Measurements from ENCODE around the gene ENOSF1.
A peak's percentile ranks its signal among the peaks of the same experiment; 100 is the strongest.

Gene ENOSF1

GRCh38 chr18:668260-668659 lies 44.2 kb downstream of the ENOSF1 start:
- no peak for FAIRE-seq
- TF ChIP-seq POLR2A (IDR thresholded peaks at IDR 0.05; ENCODE audit: low read depth, low read length) (no peak), TAF1 (IDR thresholded peaks at IDR 0.05; ENCODE audit: borderline replicate concordance, low read depth, low read length) (no peak), POLR2AphosphoS5 (IDR thresholded peaks at IDR 0.05; ENCODE audit: low read depth, low read length) (no peak)
- DNase-seq (ENCODE audit: insufficient read length), result no peak

- FAIRE-seq (no peak), DNase-seq (ENCODE audit: insufficient read length) (no peak)
- no peak for TF ChIP-seq POLR2AphosphoS5 (IDR thresholded peaks at IDR 0.05; ENCODE audit: low read depth, low read length)
- no peak for TF ChIP-seq POLR2A (IDR thresholded peaks at IDR 0.05; ENCODE audit: low read depth, low read length)
- TF ChIP-seq TAF1 (IDR thresholded peaks at IDR 0.05; ENCODE audit: borderline replicate concordance, low read depth, low read length), result no peak
Observed at GRCh38 chr18:666628-667027, 45.8 kb downstream of the ENOSF1 start.

GRCh38 chr18:666177-666576 lies 46.3 kb downstream of the ENOSF1 start:
- no peak for FAIRE-seq
- DNase-seq (ENCODE audit: insufficient read length), result no peak
- no peak for TF ChIP-seq TAF1 (IDR thresholded peaks at IDR 0.05; ENCODE audit: borderline replicate concordance, low read depth, low read length)
- TF ChIP-seq POLR2A (IDR thresholded peaks at IDR 0.05; ENCODE audit: low read depth, low read length), result no peak
- TF ChIP-seq POLR2AphosphoS5 (IDR thresholded peaks at IDR 0.05; ENCODE audit: low read depth, low read length), result no peak

GRCh38 chr18:662197-662596 lies 50.2 kb downstream of the ENOSF1 start:
- FAIRE-seq, result no peak
- TF ChIP-seq POLR2A (IDR thresholded peaks at IDR 0.05; ENCODE audit: low read depth, low read length) (no peak), POLR2AphosphoS5 (IDR thresholded peaks at IDR 0.05; ENCODE audit: low read depth, low read length) (no peak), TAF1 (IDR thresholded peaks at IDR 0.05; ENCODE audit: borderline replicate concordance, low read depth, low read length) (no peak)
- no peak for DNase-seq (ENCODE audit: insufficient read length)

GRCh38 chr18:659597-659996 lies 52.8 kb downstream of the ENOSF1 start:
- TF ChIP-seq TAF1 (IDR thresholded peaks at IDR 0.05; ENCODE audit: borderline replicate concordance, low read depth, low read length) (no peak), POLR2AphosphoS5 (IDR thresholded peaks at IDR 0.05; ENCODE audit: low read depth, low read length) (no peak), POLR2A (IDR thresholded peaks at IDR 0.05; ENCODE audit: low read depth, low read length) (no peak)
- no peak for FAIRE-seq

DNA sequence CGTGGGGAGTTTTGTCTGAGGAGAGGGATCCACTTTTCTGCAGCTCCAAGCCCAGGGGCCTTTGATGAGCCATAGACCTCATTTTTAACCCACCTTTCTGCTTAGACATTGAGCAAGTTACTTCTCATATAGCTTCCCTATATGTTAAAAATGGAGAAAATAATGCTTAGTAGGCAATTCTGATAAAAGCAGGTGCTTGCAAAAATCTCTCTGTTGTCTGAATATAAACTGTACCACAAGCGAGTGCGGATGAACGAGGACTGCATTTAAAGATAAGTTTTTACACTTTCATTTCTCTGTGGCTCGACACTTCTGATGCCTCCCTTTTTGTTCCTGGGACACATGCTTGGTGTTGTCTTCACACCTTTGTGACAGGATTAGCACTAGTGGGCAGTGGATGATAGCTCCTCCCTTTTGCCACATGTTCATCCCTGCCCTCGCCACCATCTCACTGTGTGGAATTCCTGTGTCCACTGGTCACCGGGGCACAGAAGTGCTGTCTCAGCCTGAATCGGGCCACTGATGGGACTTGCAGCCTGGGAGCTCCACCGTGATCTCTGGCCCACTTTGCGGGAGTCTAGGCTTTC lies 53.4 kb downstream of the ENOSF1 start:
- TF ChIP-seq POLR2AphosphoS5 (IDR thresholded peaks at IDR 0.05; ENCODE audit: low read depth, low read length) (no peak), POLR2A (IDR thresholded peaks at IDR 0.05; ENCODE audit: low read depth, low read length) (no peak), TAF1 (IDR thresholded peaks at IDR 0.05; ENCODE audit: borderline replicate concordance, low read depth, low read length) (no peak)
- DNase-seq (ENCODE audit: insufficient read length) (no peak), FAIRE-seq (no peak)

More at GRCh38 chr18:659597-659996, 52.8 kb downstream of the ENOSF1 start:
- no peak for DNase-seq (ENCODE audit: insufficient read length)

DNA sequence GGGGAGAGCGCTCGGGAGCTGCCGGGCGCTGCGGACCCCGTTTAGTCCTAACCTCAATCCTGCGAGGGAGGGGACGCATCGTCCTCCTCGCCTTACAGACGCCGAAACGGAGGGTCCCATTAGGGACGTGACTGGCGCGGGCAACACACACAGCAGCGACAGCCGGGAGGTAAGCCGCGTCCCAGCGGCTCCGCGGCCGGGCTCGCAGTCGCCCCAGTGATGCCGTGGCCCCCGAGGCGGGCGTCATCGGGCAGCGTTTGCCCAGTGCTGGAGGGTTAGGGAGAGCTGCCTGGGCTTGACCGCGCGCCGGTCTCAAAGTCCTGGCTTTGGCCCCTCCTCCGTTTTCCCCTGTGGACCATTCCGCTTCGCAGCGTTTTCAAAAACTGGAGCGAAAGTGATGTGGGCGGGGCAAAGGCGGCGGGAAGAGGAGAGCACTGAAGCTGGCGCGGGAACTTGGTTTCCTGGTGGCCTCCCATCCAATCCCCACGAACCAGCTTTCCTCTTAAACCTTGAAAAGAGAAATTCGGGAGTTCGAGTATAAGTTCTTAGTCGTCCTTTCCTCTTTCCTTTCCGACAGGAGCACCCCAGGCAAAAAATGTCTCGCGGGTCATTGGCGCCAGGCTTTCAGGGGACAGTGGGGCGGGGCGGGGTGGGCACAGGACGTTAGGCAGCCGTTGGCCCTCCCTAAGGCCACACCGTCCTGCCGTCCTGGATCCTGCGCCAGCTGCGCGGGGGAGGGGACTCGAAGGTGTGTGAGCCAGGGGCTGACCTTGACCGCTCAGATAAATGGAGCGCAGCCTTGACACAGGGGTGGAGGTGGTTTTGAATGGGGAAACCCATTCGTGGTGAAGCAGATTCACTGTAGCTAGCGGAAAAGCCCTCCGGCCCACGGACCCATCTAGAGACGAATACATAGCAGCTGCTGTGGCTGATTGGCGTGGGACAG lies 54.2 kb downstream of the ENOSF1 start:
- TF ChIP-seq POLR2A (IDR thresholded peaks at IDR 0.05; ENCODE audit: low read depth, low read length) (peak; percentile 72; the same call in 1 of the 2 replicates), TAF1 (IDR thresholded peaks at IDR 0.05; ENCODE audit: borderline replicate concordance, low read depth, low read length) (peak; percentile 43; the same call in 1 of the 2 replicates), POLR2AphosphoS5 (IDR thresholded peaks at IDR 0.05; ENCODE audit: low read depth, low read length) (peak; percentile 74)
- peak; percentile 63 for DNase-seq (ENCODE audit: insufficient read length)
- FAIRE-seq, result peak; percentile 81

DNA sequence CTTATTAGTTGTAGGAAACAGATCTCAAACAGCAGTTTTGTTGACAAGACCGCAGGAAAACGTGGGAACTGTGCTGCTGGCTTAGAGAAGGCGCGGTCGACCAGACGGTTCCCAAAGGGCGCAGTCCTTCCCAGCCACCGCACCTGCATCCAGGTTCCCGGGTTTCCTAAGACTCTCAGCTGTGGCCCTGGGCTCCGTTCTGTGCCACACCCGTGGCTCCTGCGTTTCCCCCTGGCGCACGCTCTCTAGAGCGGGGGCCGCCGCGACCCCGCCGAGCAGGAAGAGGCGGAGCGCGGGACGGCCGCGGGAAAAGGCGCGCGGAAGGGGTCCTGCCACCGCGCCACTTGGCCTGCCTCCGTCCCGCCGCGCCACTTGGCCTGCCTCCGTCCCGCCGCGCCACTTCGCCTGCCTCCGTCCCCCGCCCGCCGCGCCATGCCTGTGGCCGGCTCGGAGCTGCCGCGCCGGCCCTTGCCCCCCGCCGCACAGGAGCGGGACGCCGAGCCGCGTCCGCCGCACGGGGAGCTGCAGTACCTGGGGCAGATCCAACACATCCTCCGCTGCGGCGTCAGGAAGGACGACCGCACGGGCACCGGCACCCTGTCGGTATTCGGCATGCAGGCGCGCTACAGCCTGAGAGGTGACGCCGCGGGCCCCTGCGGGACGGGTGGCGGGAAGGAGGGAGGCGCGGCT lies 55.0 kb downstream of the ENOSF1 start, which contains the start of gene TYMS:
TYMS (plus strand) TSS at position 343 of the 690 bp plus-strand sequence; CDS start at position 433, 90 bp downstream.
- FAIRE-seq, result peak; percentile 57
- peak; percentile 60 for DNase-seq (ENCODE audit: insufficient read length)
- TF ChIP-seq TAF1 (IDR thresholded peaks at IDR 0.05; ENCODE audit: borderline replicate concordance, low read depth, low read length), result peak; percentile 45; the same call in 1 of the 2 replicates
- TF ChIP-seq POLR2A (IDR thresholded peaks at IDR 0.05; ENCODE audit: low read depth, low read length), result 0 out of 2 replicates have a peak, but pooled peaks have one; percentile 60
- TF ChIP-seq POLR2AphosphoS5 (IDR thresholded peaks at IDR 0.05; ENCODE audit: low read depth, low read length), result no peak

GRCh38 chr18:655445-655844 lies 57.0 kb downstream of the ENOSF1 start:
- DNase-seq (ENCODE audit: insufficient read length) (no peak), FAIRE-seq (no peak)
- TF ChIP-seq POLR2A (IDR thresholded peaks at IDR 0.05; ENCODE audit: low read depth, low read length), result no peak
- TF ChIP-seq POLR2AphosphoS5 (IDR thresholded peaks at IDR 0.05; ENCODE audit: low read depth, low read length), result no peak
- TF ChIP-seq TAF1 (IDR thresholded peaks at IDR 0.05; ENCODE audit: borderline replicate concordance, low read depth, low read length), result no peak

- no peak for FAIRE-seq
- no peak for DNase-seq (ENCODE audit: insufficient read length)
- TF ChIP-seq POLR2AphosphoS5 (IDR thresholded peaks at IDR 0.05; ENCODE audit: low read depth, low read length) (no peak), POLR2A (IDR thresholded peaks at IDR 0.05; ENCODE audit: low read depth, low read length) (no peak), TAF1 (IDR thresholded peaks at IDR 0.05; ENCODE audit: borderline replicate concordance, low read depth, low read length) (no peak)
Observed at GRCh38 chr18:654601-655000, 57.8 kb downstream of the ENOSF1 start.

DNA sequence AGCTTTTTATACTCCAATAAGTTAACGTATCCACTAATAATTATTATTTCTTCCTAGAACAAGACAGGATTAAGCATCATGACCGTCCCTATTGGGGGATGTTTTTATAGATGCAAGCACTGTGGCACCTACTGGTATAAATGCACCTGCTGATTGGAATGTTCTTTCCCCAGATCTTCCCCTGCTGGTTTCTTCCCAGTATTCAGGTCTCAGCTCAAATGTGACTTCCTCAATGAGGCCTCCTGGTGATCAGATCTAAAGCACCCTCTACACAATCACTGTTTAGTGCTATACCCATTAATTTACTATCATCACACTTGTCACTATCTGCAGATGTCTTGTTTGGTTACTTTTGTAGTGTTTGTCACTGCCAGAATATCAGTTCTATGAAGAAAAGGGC lies 58.9 kb downstream of the ENOSF1 start:
- DNase-seq (ENCODE audit: insufficient read length) (no peak), FAIRE-seq (no peak)

More for the DNA sequence above, 58.9 kb downstream of the ENOSF1 start:
- TF ChIP-seq TAF1 (IDR thresholded peaks at IDR 0.05; ENCODE audit: borderline replicate concordance, low read depth, low read length), result no peak
- no peak for TF ChIP-seq POLR2A (IDR thresholded peaks at IDR 0.05; ENCODE audit: low read depth, low read length)
- no peak for TF ChIP-seq POLR2AphosphoS5 (IDR thresholded peaks at IDR 0.05; ENCODE audit: low read depth, low read length)

All from GM12892 (cell line).